ENCODE measurements around the gene CLTA. TPM values are rescaled to one million over a fixed set of nuclear protein-coding genes. Genes with fewer than 3 reads are reported as not detected.

The CLTA gene
- total RNA-seq, 1 experiment from 2014 or later: 146 TPM

DNA sequence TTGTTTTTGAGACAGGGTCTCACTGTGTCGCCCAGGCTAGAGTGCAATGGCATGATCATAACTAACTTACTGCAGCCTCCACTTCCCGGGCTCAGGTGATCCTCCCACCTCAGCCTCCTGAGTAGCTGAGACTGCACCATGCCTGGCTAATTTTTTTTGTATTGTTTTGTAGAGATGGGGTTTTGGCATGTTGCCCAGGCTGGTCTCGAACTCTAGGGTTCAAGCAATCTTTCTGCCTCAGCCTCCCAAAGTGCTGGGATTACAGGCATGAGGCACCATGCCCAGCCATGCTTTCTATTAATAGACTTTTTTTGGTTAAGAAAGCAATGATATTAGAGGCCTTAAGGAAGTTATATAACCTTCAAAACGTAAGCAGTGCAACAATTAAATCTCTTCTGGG is 23.3 kb downstream of the CLTA start:
- BruUV-seq (replicated peaks): no TSS peak
- intact Hi-C loops (cut with micrococcal nuclease; ENCODE audit: unreplicated experiment): no loop called here
- H3K4me3 ChIP-seq: no peak overlapping the region
- no peak overlapping the region for H2AFZ ChIP-seq
- H3K27me3 ChIP-seq (ENCODE audit: insufficient read depth, low read depth): no peaks in the 10 kb centered on the region
- no peaks in the 10 kb centered on the region for H3K4me1 ChIP-seq (replicated peaks; ENCODE audit: insufficient read depth)
- H3F3A ChIP-seq (ENCODE audit: insufficient read depth, low read depth): peaks cover 41% of the 10 kb centered on the region; the same call in 1 of the 2 replicates
- H3K4me2 ChIP-seq: no peak overlapping the region
- no peaks in the 10 kb centered on the region for H3K79me2 ChIP-seq (ENCODE audit: low read depth)
- no peaks in the 10 kb centered on the region for H3K9me3 ChIP-seq (ENCODE audit: insufficient read depth, low read depth)
- POLR2A ChIA-PET (ENCODE audit: unreplicated experiment): no interaction called here
- H4K20me1 ChIP-seq (ENCODE audit: insufficient read depth): peaks cover 28% of the 10 kb centered on the region
- CTCF ChIA-PET: no interaction called here
- H3K9me2 ChIP-seq (ENCODE audit: insufficient read depth): no peaks in the 10 kb centered on the region
- no peak for DNase-seq
- TF ChIP-seq, protein P1, sequence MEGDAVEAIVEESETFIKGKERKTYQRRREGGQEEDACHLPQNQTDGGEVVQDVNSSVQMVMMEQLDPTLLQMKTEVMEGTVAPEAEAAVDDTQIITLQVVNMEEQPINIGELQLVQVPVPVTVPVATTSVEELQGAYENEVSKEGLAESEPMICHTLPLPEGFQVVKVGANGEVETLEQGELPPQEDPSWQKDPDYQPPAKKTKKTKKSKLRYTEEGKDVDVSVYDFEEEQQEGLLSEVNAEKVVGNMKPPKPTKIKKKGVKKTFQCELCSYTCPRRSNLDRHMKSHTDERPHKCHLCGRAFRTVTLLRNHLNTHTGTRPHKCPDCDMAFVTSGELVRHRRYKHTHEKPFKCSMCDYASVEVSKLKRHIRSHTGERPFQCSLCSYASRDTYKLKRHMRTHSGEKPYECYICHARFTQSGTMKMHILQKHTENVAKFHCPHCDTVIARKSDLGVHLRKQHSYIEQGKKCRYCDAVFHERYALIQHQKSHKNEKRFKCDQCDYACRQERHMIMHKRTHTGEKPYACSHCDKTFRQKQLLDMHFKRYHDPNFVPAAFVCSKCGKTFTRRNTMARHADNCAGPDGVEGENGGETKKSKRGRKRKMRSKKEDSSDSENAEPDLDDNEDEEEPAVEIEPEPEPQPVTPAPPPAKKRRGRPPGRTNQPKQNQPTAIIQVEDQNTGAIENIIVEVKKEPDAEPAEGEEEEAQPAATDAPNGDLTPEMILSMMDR (conservative IDR thresholded peaks at IDR 0.05): no peak
- no peak for TF ChIP-seq EZH2 (IDR thresholded peaks at IDR 0.05; ENCODE audit: low read depth)
- H3K27ac ChIP-seq: no peak overlapping the region
- peaks cover 5% of the 10 kb centered on the region; the same call in 1 of the 2 replicates for H3K36me3 ChIP-seq (ENCODE audit: low read depth)

GRCh38 chr9:36214571-36214970 is 23.9 kb downstream of the CLTA start:
- Histone ChIP-seq H3K27ac (no peak overlapping the region), H3K27me3 (ENCODE audit: insufficient read depth, low read depth) (no peaks in the 10 kb centered on the region), H3K9me2 (ENCODE audit: insufficient read depth) (no peaks in the 10 kb centered on the region), H3F3A (ENCODE audit: insufficient read depth, low read depth) (peaks cover 41% of the 10 kb centered on the region; the same call in 1 of the 2 replicates), H3K79me2 (ENCODE audit: low read depth) (no peaks in the 10 kb centered on the region), H3K4me2 (no peak overlapping the region), H2AFZ (no peak overlapping the region), H3K4me3 (no peak overlapping the region), H3K9me3 (ENCODE audit: insufficient read depth, low read depth) (no peaks in the 10 kb centered on the region), H4K20me1 (ENCODE audit: insufficient read depth) (peaks cover 23% of the 10 kb centered on the region), H3K4me1 (replicated peaks; ENCODE audit: insufficient read depth) (no peaks in the 10 kb centered on the region), H3K36me3 (ENCODE audit: low read depth) (peaks cover 5% of the 10 kb centered on the region; the same call in 1 of the 2 replicates)
- DNase-seq: no peak
- ChIA-PET POLR2A (ENCODE audit: unreplicated experiment) (no interaction called here), CTCF (no interaction called here)
- intact Hi-C loops (cut with micrococcal nuclease; ENCODE audit: unreplicated experiment): no loop called here
- BruUV-seq (replicated peaks): no TSS peak
- TF ChIP-seq, protein P1 (conservative IDR thresholded peaks at IDR 0.05): no peak
- TF ChIP-seq EZH2 (IDR thresholded peaks at IDR 0.05; ENCODE audit: low read depth): no peak

DNA sequence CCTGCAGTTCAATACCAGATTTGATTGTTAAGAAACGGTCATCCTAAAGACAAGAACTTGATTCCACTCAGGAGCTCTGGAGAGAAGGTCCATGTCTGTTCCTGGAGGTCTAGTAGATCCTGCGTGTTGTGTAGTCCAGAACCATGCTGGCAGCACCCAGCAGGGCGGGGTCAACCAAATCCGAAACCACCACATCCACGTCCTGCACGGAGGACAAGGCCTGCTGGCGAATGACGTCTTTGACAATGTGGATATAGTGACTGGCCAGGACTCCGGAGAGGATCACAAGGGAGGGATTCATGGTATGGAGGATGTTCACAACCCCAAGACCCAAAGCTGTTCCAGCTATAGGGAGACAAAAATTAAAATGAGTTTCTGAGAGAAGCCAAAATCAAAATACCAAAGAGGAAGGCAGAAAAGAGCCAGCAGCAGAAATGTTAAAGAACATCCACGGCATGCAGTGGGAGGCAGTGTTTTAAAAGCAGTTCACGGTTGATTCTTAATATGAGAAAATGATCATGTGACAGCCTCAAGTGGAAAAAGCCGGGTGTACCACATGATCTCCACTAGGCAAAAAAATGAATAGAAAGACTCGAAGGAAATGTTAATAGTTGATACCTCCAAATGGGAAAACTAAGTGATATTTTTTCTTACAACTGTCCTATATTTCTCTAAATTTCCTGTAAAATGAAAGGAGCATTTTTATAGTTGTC is 26.7 kb downstream of the CLTA start:
- Histone ChIP-seq H3K4me3 (no peak overlapping the region), H3F3A (ENCODE audit: insufficient read depth, low read depth) (peaks cover 37% of the 10 kb centered on the region; the same call in 1 of the 2 replicates), H3K27ac (no peak overlapping the region), H3K79me2 (ENCODE audit: low read depth) (no peaks in the 10 kb centered on the region), H2AFZ (no peak overlapping the region), H3K9me2 (ENCODE audit: insufficient read depth) (no peaks in the 10 kb centered on the region), H3K4me1 (replicated peaks; ENCODE audit: insufficient read depth) (no peaks in the 10 kb centered on the region), H3K4me2 (no peak overlapping the region), H3K36me3 (ENCODE audit: low read depth) (peaks cover 9% of the 10 kb centered on the region; the same call in 1 of the 2 replicates), H3K27me3 (ENCODE audit: insufficient read depth, low read depth) (no peaks in the 10 kb centered on the region), H4K20me1 (ENCODE audit: insufficient read depth) (peaks cover 16% of the 10 kb centered on the region), H3K9me3 (ENCODE audit: insufficient read depth, low read depth) (no peaks in the 10 kb centered on the region)
- TF ChIP-seq, protein P1 (conservative IDR thresholded peaks at IDR 0.05): no peak
- no peak for TF ChIP-seq EZH2 (IDR thresholded peaks at IDR 0.05; ENCODE audit: low read depth)
- ChIA-PET POLR2A (ENCODE audit: unreplicated experiment) (no interaction called here), CTCF (no interaction called here)
- no TSS peak for BruUV-seq (replicated peaks)
- intact Hi-C loops (cut with micrococcal nuclease; ENCODE audit: unreplicated experiment): no loop called here
- DNase-seq: no peak

Measured in PC-9 (cell line).